Vagina (tissue), 2 donors: Measurements from ENCODE around the gene ZBTB20.

Source experiments
- POLR2AphosphoS5 ChIP-seq, 2 donors: sonication (generic); formaldehyde crosslinking; IDR thresholded peaks; one replicate each; pipeline ENCODE4 v1.9.0; 2017; ENCODE audit warnings: antibody characterized with exemption in 2 of 2, mild to moderate bottlenecking in 2 of 2, low read depth in 1 of 2; ENCODE audit not compliant: insufficient read depth in 1 of 2
- TF ChIP-seq, protein P1 (sequence below), 3 experiments: fragments of 450-650 bp in 2 of 3; fragments of 200-600 bp in 1 of 3; sonication (generic) in 1 of 3; IDR thresholded peaks; one replicate each; pipeline ENCODE4 v1.5.1; 2017 to 2019; ENCODE audit warnings: antibody characterized with exemption in 3 of 3, mild to moderate bottlenecking in 2 of 3, moderate library complexity in 2 of 3

DNA sequence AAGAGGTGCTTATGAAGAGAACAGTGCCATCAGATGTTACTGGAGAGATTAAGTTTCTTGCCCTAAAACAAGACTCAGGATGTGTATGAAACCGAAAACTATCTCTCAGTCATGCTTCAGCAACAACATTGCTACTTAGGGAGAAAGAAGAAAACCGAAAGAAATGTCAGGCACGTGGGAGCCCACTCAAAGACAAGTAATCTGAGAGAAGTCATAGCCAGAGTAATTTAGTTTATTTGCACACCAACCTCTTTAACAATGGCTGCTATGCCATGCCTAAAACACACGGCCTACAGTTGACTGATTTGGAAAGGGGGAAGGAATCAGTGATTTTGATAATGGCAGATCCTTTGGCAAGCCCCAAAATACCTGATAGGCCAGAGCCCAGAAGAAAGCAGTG lies 690.3 kb downstream of the ZBTB20 start:
- TF ChIP-seq, protein P1, sequence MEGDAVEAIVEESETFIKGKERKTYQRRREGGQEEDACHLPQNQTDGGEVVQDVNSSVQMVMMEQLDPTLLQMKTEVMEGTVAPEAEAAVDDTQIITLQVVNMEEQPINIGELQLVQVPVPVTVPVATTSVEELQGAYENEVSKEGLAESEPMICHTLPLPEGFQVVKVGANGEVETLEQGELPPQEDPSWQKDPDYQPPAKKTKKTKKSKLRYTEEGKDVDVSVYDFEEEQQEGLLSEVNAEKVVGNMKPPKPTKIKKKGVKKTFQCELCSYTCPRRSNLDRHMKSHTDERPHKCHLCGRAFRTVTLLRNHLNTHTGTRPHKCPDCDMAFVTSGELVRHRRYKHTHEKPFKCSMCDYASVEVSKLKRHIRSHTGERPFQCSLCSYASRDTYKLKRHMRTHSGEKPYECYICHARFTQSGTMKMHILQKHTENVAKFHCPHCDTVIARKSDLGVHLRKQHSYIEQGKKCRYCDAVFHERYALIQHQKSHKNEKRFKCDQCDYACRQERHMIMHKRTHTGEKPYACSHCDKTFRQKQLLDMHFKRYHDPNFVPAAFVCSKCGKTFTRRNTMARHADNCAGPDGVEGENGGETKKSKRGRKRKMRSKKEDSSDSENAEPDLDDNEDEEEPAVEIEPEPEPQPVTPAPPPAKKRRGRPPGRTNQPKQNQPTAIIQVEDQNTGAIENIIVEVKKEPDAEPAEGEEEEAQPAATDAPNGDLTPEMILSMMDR (IDR thresholded peaks at IDR 0.05): no peak
- no peak for TF ChIP-seq POLR2AphosphoS5 (IDR thresholded peaks at IDR 0.05; ENCODE audit: insufficient read depth in 1 of 2, low read depth in 1 of 2)
